IMR-90 (cell line): ENCODE data around the gene SLC22A4.

Source experiments
- CEBPB ChIP-seq: IDR thresholded peaks from 2 replicates; pipeline ENCODE4 v1.6.1; 2012; ENCODE audit warnings: low read depth, low read length, improper control_type of control experiment
- CHD1 ChIP-seq: IDR thresholded peaks from 2 replicates; pipeline ENCODE4 v1.6.1; 2012; ENCODE audit warnings: low read depth, low read length, improper control_type of control experiment
- CTCF ChIP-seq: conservative IDR thresholded peaks from 2 replicates; pipeline ENCODE4 v1.5.1; 2012; ENCODE audit warnings: mild to moderate bottlenecking, low read depth, low read length, improper control_type of control experiment
- MAFK ChIP-seq: IDR thresholded peaks from 2 replicates; pipeline ENCODE4 v1.6.1; 2012; ENCODE audit warnings: low read depth, low read length, improper control_type of control experiment
- POLR2A ChIP-seq: IDR thresholded peaks from 2 replicates; pipeline ENCODE4 v1.6.1; 2012; ENCODE audit warnings: mild to moderate bottlenecking, low read depth, low read length
- RAD21 ChIP-seq: IDR thresholded peaks from 2 replicates; pipeline ENCODE4 v1.6.1; 2012; ENCODE audit warnings: low read length, improper control_type of control experiment
- RCOR1 ChIP-seq: IDR thresholded peaks from 2 replicates; pipeline ENCODE4 v1.6.1; 2012; ENCODE audit warnings: mild to moderate bottlenecking, low read length, improper control_type of control experiment; ENCODE audit not compliant: insufficient replicate concordance
- RFX5 ChIP-seq: IDR thresholded peaks from 2 replicates; pipeline ENCODE4 v1.8.0; 2012; ENCODE audit warnings: low read depth, mild to moderate bottlenecking, low read length, moderate library complexity
- TF ChIP-seq, protein P1 (sequence below): fragments of 150-350 bp; IDR thresholded peaks from 2 replicates; pipeline ENCODE4 v1.6.1; 2017; ENCODE audit warnings: mild to moderate bottlenecking, antibody characterized with exemption, low read length, low read depth

DNA sequence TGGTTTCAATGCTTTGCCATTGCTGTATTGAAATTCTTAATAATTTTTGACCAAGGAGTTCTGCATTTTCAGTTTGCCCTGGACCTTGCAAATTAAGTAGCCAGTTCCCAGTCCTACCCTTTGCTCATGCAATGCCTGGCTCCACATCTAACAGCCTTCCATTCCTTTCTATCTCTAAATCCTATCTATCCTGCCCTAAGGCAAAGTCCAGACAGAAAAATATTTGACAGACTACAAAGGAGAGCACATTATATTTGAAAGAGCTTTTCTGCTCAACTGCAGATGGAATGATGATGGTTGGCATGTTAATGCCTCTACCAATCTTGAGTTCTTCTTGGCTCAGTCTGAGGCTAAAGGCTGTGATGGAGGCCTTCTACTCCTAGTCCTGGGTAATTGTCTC is 15.5 kb downstream of the SLC22A4 start:
- no peak for TF ChIP-seq CTCF
- TF ChIP-seq MAFK = no peak
- no peak for TF ChIP-seq RCOR1
- no peak for TF ChIP-seq CHD1
- TF ChIP-seq RFX5 = no peak
- TF ChIP-seq, protein P1, sequence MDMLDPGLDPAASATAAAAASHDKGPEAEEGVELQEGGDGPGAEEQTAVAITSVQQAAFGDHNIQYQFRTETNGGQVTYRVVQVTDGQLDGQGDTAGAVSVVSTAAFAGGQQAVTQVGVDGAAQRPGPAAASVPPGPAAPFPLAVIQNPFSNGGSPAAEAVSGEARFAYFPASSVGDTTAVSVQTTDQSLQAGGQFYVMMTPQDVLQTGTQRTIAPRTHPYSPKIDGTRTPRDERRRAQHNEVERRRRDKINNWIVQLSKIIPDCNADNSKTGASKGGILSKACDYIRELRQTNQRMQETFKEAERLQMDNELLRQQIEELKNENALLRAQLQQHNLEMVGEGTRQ = no peak
- no peak for TF ChIP-seq RAD21
- no peak for TF ChIP-seq CEBPB
- no peak for TF ChIP-seq POLR2A
